ENCODE data around the gene MYO1G. TPM values are rescaled to one million over a fixed set of nuclear protein-coding genes. Genes with fewer than 3 reads are reported as not detected.

Gene MYO1G
- total RNA-seq, 1 donor from 2014 or later: 0.54 TPM

DNA sequence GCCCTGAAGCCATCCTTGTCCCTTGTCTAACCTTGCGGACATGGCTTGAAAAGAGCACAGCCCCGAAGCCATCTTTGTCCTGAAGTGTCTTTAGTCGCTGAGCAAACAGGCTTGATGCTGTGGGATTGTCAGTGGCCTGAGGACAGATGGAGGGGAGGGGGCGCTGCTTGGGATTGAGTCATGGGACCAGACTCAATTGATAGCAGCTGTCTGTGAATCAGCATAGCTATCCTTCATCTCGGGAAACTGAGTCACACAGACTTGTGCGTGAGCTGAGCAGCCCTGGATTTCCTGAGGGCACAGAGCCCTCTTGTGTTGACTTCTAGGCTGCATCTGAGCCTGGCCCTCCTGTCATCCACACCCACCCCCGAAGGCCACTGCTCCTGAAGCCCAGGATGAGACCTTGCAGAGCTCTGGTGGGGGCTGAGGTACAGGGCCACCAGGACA, 14.4 kb downstream of the MYO1G start:
- TF ChIP-seq, protein P1, sequence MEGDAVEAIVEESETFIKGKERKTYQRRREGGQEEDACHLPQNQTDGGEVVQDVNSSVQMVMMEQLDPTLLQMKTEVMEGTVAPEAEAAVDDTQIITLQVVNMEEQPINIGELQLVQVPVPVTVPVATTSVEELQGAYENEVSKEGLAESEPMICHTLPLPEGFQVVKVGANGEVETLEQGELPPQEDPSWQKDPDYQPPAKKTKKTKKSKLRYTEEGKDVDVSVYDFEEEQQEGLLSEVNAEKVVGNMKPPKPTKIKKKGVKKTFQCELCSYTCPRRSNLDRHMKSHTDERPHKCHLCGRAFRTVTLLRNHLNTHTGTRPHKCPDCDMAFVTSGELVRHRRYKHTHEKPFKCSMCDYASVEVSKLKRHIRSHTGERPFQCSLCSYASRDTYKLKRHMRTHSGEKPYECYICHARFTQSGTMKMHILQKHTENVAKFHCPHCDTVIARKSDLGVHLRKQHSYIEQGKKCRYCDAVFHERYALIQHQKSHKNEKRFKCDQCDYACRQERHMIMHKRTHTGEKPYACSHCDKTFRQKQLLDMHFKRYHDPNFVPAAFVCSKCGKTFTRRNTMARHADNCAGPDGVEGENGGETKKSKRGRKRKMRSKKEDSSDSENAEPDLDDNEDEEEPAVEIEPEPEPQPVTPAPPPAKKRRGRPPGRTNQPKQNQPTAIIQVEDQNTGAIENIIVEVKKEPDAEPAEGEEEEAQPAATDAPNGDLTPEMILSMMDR (IDR thresholded peaks at IDR 0.05; ENCODE audit: partially characterized antibody, unreplicated experiment): no peak
- H3K4me1 Mint-ChIP-seq (ENCODE audit: low read depth, unreplicated experiment): peaks cover 2% of the 10 kb centered on the region
- H3K27ac Mint-ChIP-seq (ENCODE audit: unreplicated experiment): no peak overlapping the region
- H3K27me3 Mint-ChIP-seq (ENCODE audit: unreplicated experiment): peaks cover 7% of the 10 kb centered on the region
- H3K9me3 Mint-ChIP-seq (ENCODE audit: unreplicated experiment): no peaks in the 10 kb centered on the region
- DNase-seq: peak; percentile 54
- no peaks in the 10 kb centered on the region for H3K36me3 Mint-ChIP-seq (ENCODE audit: unreplicated experiment)
- H3K4me3 Mint-ChIP-seq (ENCODE audit: unreplicated experiment): no peak overlapping the region

- DNase-seq: no peak
Observed at GRCh38 chr7:44963364-44964290, 15.2 kb downstream of the MYO1G start.

DNA sequence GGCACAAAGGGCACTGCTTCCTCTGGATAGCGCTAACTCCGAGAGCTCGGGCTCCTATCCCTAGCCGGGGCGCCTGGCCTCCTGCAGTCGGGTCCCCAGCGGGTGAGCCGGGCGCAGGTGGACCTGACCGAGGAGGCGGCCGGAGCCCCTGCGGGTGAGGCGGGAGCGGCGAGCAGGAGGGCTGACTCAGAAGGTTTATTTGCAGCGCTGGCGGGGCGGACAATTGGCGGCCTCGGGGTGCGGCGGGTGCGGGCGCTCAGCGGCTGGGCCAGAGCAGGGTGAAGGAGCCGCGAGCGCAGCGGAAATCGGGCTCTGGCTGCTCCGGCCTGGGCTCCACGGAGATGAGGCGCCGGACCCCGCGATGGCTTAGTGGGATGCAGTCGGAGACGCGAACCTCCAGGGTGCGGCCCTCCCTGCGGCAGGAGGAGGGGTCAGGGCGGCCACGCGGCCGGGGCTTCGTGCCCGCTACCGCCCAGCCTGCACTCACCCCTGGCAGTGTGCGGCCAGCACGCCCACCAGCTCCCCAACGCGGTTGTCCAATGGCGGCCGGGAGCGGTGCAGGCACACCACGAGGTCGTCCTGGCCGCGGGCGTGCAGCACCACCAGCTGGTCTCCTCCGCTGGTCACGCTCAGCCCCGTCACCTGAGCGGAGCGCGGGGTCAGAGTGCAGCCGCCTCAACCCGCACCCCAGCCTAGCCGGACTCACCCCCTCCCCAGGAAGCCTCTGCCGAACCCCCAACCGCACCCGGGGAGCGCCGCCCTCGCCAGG, 16.1 kb downstream of the MYO1G start:
- Mint-ChIP-seq H3K4me1 (ENCODE audit: low read depth, unreplicated experiment) (no peaks in the 10 kb centered on the region), H3K27me3 (ENCODE audit: unreplicated experiment) (peaks cover 7% of the 10 kb centered on the region), H3K4me3 (ENCODE audit: unreplicated experiment) (no peak overlapping the region), H3K27ac (ENCODE audit: unreplicated experiment) (no peak overlapping the region), H3K9me3 (ENCODE audit: unreplicated experiment) (no peaks in the 10 kb centered on the region), H3K36me3 (ENCODE audit: unreplicated experiment) (no peaks in the 10 kb centered on the region)
- TF ChIP-seq, protein P1 (IDR thresholded peaks at IDR 0.05; ENCODE audit: partially characterized antibody, unreplicated experiment): no peak
- peak; percentile 67 for DNase-seq

More at GRCh38 chr7:44963364-44964290, 15.2 kb downstream of the MYO1G start:
- H3K4me1 Mint-ChIP-seq (ENCODE audit: low read depth, unreplicated experiment): peaks cover 2% of the 10 kb centered on the region
- no peaks in the 10 kb centered on the region for H3K36me3 Mint-ChIP-seq (ENCODE audit: unreplicated experiment)
- H3K27me3 Mint-ChIP-seq (ENCODE audit: unreplicated experiment): peaks cover 7% of the 10 kb centered on the region
- TF ChIP-seq, protein P1 (IDR thresholded peaks at IDR 0.05; ENCODE audit: partially characterized antibody, unreplicated experiment): no peak
- H3K27ac Mint-ChIP-seq (ENCODE audit: unreplicated experiment): no peak overlapping the region
- no peaks in the 10 kb centered on the region for H3K9me3 Mint-ChIP-seq (ENCODE audit: unreplicated experiment)
- no peak overlapping the region for H3K4me3 Mint-ChIP-seq (ENCODE audit: unreplicated experiment)

DNA sequence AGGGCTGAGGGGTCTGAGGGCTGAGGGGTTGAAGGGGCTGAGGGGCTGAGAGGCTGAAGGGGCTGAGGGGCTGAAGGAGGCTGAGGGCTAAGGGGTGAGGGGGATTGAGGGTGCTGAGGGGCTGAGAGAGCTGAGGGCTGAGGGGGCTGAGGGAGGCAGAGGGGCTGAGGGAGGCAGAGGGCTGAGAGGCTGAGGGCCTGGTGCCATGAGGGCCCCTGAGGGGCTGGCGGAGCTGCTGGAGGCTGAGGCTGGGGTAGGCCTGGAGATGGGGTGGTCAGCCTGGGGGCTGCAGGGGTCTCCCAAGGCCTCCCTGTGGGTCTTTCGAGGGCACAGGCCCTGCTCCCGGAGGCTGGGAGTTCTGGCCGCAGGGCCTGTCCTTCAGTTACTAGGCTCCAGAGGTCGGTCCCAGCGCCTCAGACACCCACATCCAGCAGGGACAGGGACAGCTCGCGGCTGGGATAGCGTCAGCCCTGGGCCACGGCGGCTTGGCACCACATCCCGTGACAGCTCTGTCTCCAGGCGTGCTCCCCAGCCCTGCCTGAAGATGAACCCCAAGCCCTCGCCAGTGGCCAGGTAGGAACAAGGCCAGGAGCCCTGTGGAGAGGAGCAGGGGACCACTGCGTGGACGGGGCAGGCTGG, 16.9 kb downstream of the MYO1G start:
- no peaks in the 10 kb centered on the region for H3K36me3 Mint-ChIP-seq (ENCODE audit: unreplicated experiment)
- no peak for DNase-seq
- no peaks in the 10 kb centered on the region for H3K4me1 Mint-ChIP-seq (ENCODE audit: low read depth, unreplicated experiment)
- no peaks in the 10 kb centered on the region for H3K9me3 Mint-ChIP-seq (ENCODE audit: unreplicated experiment)
- no peak overlapping the region for H3K27ac Mint-ChIP-seq (ENCODE audit: unreplicated experiment)
- peaks cover 7% of the 10 kb centered on the region for H3K27me3 Mint-ChIP-seq (ENCODE audit: unreplicated experiment)
- H3K4me3 Mint-ChIP-seq (ENCODE audit: unreplicated experiment): no peak overlapping the region
- TF ChIP-seq, protein P1 (IDR thresholded peaks at IDR 0.05; ENCODE audit: partially characterized antibody, unreplicated experiment): no peak
